GM04503 (cell line): ENCODE measurements around the gene MT1H.

Experiments
- DNase-seq: peaks from one replicate; pipeline ENCODE4 v3.0.0-alpha.2; 2012; ENCODE audit warnings: low read depth

Gene MT1H

GRCh38 chr16:56636616-56637413 is 32.8 kb upstream of the MT1H start:
- DNase-seq: no peak

- no peak for DNase-seq
Observed at GRCh38 chr16:56637814-56638750, 31.5 kb upstream of the MT1H start, which contains the start of gene MT1A. Gene MT1A (plus strand): TSS chr16:56638666. CDS start chr16:56638739, 73 bp downstream.

GRCh38 chr16:56639045-56639444 is 30.6 kb upstream of the MT1H start:
- no peak for DNase-seq

DNA sequence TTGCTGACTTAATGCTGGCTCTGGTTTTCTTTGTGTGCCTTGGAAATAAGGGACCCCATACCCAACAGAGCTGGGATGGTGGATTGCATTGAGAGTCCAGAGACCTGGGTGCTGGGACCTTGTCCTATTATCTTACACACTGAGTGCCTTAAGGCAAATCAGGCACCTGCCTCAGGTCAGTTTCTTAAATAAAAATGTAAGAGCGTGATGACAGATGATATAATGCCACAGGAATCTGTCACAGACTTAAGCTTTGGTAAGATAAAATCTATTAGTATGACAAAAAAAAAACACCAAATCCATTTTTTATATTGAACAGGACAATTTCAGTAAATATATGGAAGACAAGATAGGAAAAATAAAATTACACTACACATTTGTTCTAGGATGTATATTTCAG is 29.5 kb upstream of the MT1H start:
- no peak for DNase-seq

- no peak for DNase-seq
Observed at GRCh38 chr16:56641166-56641565, 28.4 kb upstream of the MT1H start.

DNA sequence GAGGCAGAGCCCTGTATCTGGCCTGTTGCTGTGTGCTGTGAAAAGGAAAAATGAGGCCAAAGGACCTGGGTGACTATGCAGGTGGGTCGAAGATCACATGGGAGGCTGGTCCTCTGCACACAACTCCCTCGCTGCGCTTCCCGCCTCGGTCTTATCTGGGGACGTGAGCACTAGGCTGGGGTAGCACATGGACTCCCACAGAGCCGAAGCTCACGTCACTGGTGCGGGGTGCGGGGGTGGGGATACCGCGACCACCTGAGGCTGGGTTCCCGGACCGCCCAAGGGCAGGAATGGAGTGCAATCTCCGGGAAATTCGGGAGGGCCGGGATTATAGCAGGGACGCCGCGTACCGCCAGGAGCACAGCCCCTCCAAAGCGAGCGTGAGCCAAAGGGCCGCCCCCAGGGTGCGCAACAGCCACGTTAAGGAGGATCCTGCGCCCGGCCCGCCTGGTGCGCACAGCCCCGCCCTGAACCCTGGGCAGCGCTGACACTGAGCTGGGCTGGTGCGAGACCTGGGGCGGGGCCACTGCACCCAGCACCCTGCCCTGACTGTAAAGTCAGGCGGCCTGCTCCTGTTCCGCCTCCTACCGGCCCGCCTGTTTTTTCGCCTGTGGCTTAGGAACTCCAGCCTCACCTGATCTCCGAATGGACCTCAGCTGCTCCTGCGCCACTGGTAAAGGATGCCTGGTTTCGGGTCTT is 26.4 kb upstream of the MT1H start:
- DNase-seq: no peak

- DNase-seq: no peak
Observed at GRCh38 chr16:56643833-56644232, 25.8 kb upstream of the MT1H start.

GRCh38 chr16:56645311-56645710 is 24.3 kb upstream of the MT1H start:
- no peak for DNase-seq

DNA sequence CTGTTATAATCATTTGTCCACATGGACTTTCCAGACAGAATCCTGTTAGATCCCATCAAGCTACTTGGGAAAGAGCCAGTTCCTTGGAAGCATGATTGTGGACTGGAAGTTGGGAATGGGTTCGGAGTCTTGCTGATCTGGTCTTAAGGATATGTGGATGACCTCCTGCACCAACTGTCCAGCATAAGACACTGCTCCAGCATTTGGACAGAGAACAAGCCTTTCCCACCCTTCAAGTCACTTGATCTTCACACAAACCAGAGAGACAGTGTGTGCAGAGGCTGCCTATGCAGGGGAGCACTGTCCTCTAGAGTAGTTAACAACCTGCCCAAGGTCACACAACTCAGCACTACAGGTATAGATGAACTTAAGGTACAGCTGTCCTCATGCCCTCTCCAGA is 23.8 kb upstream of the MT1H start:
- no peak for DNase-seq

- DNase-seq: no peak
Observed at GRCh38 chr16:56647641-56648431, 21.8 kb upstream of the MT1H start.

- no peak for DNase-seq
Observed at GRCh38 chr16:56649271-56649670, 20.3 kb upstream of the MT1H start.

- no peak for DNase-seq
Observed at GRCh38 chr16:56649820-56650219, 19.8 kb upstream of the MT1H start.

GRCh38 chr16:56651586-56651985 is 18.0 kb upstream of the MT1H start, which contains the start of gene MT1B:
Gene MT1B (plus strand): TSS chr16:56651886. CDS start chr16:56651954, 68 bp downstream.
- DNase-seq: no peak

DNA sequence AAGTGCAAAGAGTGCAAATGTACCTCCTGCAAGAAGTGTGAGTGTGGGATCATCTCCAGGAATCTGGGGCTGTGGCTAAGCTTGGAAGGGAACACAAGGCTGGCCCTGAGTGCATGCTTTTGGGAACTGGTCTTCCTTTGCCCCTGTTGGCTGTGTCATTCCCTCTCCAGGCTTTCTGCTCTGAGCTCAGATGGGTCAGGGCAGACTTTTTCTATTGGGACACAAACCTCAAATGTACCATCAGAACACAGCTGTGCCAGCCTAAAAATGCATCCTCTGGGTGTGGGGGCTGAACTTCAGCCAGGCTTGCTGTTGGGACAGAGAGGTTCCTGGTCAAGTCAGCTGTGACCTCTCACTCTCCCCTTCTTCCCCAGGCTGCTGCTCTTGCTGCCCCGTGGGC is 17.0 kb upstream of the MT1H start:
- no peak for DNase-seq

- DNase-seq: no peak
Observed at GRCh38 chr16:56653218-56653617, 16.4 kb upstream of the MT1H start.

DNA sequence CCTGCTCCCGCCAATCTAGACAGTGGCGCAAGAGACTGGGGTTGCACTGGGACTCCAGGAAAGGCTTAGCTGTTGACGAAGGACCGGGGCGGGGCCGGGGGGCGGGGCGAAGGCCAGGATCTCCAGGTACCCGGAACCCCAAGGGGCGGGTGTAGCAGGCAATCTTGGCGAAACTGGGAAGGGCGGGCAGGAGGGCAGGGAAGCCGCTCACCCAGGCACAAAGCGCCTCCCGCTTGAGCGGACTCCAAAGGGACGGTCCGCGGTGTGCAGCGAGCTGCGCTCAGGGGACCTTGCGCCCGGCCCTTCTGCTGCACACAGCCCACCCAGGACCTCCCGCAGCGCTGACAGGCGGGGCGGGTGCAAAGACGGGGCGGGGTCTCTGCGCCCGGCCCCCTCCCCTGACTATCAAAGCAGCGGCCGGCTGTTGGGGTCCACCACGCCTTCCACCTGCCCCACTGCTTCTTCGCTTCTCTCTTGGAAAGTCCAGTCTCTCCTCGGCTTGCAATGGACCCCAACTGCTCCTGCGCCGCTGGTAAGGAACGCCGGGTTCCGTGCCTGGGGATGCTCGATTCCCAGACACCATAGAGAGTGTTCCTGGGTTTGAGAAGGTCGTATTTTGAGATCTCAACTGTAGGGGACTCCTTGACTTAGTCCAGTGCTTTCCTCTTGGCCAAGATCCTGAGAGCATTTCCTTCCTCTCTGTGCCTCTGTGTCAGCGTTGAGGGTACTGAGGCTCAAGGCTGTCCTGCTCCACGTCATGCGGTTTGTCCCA is 11.9 kb upstream of the MT1H start, which contains the start of gene MT1F:
Gene MT1F (plus strand): TSS at position 405 of the 772 bp plus-strand sequence. CDS start 100 bp downstream, at position 505.
- no peak for DNase-seq

DNA sequence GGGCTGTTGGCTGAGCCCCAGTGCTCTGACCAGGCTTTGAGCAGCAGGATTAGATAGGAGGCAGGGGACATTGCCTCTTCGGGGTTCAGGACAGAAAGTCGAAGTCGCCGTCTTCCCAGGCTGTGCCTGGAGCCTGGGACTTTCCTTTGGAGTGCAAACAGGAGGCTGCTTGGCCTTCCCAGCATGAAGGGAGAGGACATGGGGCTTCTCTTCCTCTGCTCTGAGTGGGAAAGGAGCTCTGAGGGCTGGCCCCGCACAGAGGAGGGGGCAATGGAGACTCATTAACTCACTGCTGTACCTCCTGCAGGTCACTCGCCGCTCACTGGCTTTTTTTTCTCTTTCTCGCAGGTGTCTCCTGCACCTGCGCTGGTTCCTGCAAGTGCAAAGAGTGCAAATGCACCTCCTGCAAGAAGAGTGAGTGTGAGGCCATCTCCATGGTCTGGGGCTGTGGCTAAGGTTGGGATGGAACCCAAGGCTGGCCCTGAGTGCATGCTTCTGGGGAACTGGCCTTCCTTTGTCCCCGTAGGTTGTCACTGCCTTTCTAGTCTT is 11.2 kb upstream of the MT1H start:
- DNase-seq: no peak

DNA sequence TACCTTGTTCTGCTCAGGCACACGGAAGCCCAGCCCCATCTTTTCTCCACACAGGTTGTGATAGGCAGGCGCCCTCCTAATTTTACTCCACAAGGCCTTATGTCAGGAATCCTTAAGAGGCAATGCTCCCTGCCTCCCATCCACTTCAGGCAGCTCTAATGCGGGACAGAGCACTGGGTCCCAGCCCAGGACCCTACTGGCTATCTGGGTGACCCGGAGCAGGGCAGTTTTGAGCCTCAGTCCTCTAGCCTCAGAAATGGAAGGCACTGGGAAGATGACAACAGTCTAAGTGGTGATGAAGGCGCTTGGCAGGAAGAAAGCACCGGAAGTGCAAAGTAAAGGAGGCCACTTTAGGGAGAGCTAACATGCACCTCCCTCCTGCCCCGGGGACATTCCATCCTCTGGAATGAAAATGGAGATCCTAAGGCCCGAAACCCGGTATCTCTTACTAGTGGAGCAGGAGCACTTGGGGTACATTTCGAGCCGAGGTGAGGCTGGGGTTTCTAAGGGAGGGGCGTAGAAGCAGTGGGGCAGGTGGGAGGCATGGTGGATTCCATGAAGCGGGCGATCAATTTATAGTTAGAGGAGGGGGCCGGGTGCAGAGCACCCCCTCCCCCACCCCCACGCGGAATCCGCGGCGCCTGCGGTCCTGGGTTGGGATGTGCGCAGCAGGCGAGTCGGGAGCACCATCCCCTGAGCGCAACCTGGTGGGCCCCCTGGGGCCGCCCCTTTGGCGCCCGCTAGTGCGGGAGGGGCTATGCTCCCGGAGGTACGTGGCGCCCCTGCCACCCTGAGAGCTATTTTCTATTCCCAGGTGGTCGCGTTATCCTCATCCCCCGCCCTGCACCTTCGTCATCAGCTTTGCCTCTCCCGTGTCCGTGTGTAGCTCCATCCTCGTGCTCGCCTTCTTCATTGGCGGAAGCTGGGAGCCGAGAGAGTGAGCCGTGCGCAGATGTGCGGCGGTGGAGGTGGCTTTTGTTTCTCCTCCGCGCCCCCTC is 7.0 kb upstream of the MT1H start:
- no peak for DNase-seq

- DNase-seq: no peak
Observed at GRCh38 chr16:56664506-56664905, 5.1 kb upstream of the MT1H start.
